ENCODE data around the gene HLA-G. TPM values are rescaled to one million over a fixed set of nuclear protein-coding genes. Genes with fewer than 3 reads are reported as not detected.

HLA-G gene
- polyA plus RNA-seq, 1 of the 3 experiments (the other 2 are of a cell fraction) = not detected

DNA sequence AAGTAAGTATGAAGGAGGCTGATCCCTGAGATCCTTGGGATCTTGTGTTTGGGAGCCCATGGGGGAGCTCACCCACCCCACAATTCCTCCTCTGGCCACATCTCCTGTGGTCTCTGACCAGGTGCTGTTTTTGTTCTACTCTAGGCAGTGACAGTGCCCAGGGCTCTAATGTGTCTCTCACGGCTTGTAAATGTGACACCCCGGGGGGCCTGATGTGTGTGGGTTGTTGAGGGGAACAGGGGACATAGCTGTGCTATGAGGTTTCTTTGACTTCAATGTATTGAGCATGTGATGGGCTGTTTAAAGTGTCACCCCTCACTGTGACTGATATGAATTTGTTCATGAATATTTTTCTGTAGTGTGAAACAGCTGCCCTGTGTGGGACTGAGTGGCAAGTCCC lies 2.8 kb downstream of the HLA-G start:
- Histone ChIP-seq H3K9ac (no peak overlapping the region), H2AFZ (ENCODE audit: low read depth) (no peak overlapping the region), H3F3A (replicated peaks; ENCODE audit: insufficient read depth) (no peaks in the 10 kb centered on the region), H3K27me3 (ENCODE audit: insufficient read depth) (peaks cover 11% of the 10 kb centered on the region; the same call in 1 of the 2 replicates), H3K36me3 (replicated peaks in 1 of 2; ENCODE audit: control insufficient read depth in 1 of 2, insufficient read depth in 2 of 2, low read length in 1 of 2) (no peaks in the 10 kb centered on the region), H3K4me1 (ENCODE audit: control insufficient read depth in 1 of 2, insufficient read depth in 2 of 2, low read depth in 1 of 2, low read length in 1 of 2) (no peaks in the 10 kb centered on the region), H3K4me3 (ENCODE audit: low read depth in 2 of 2, low read length in 1 of 2) (no peak overlapping the region), H3K9me3 (no peaks in the 10 kb centered on the region), H3K79me2 (ENCODE audit: insufficient read depth) (no peaks in the 10 kb centered on the region), H3K4me2 (no peak overlapping the region), H3K9me2 (no peaks in the 10 kb centered on the region), H4K20me1 (ENCODE audit: insufficient read depth) (no peaks in the 10 kb centered on the region), H3K27ac (ENCODE audit: low read depth in 2 of 2, low read length in 1 of 2) (no peak overlapping the region)
- ChIA-PET CTCF (interaction anchor here (0.9 to 2.2 kb wide), 5 partner anchors 9 to 179 kb away, joined by 3 to 6 read pairs (median 4); no protein-coding TSS in a partner anchor), POLR2A (no interaction called here)
- TF ChIP-seq MAX (IDR thresholded peaks at IDR 0.05; ENCODE audit: low read depth) (no peak), SIN3A (IDR thresholded peaks at IDR 0.05; ENCODE audit: borderline replicate concordance, low read depth, low read length) (no peak), EP300 (IDR thresholded peaks at IDR 0.05; ENCODE audit: borderline replicate concordance in 1 of 2, low read depth in 1 of 2, low read length in 1 of 2) (no peak), RFX5 (IDR thresholded peaks at IDR 0.05; ENCODE audit: low read length) (no peak)
- 0% methylated on average over 2 of the region's 2 CpGs for WGBS (ENCODE audit: low lambda C conversion rate)
- DNase-seq = no peak

DNA sequence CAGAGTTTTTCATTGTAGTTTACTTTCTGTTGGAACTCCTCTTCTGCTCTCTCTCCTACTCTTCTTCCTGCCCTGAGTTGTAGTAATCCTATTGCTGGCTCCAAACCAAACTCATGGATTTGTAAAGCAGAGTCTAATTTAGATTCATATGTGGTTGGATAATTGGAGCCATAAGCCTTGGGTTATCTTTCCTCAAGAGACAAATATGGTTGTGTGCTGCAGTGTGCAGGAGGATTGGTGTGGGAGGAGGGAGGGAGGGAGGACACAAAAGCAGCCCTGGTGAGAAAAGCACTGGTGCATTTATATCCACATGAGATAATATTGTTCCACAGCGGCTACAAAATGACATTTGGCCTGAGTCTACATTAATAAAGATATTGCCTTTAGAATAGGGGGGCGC lies 4.2 kb downstream of the HLA-G start:
- Histone ChIP-seq H2AFZ (ENCODE audit: low read depth) (no peak overlapping the region), H3K9ac (no peak overlapping the region), H4K20me1 (ENCODE audit: insufficient read depth) (no peaks in the 10 kb centered on the region), H3K9me3 (no peaks in the 10 kb centered on the region), H3K27me3 (ENCODE audit: insufficient read depth) (peaks cover 5% of the 10 kb centered on the region; the same call in 1 of the 2 replicates), H3K4me3 (ENCODE audit: low read depth in 2 of 2, low read length in 1 of 2) (no peak overlapping the region), H3K4me1 (ENCODE audit: control insufficient read depth in 1 of 2, insufficient read depth in 2 of 2, low read depth in 1 of 2, low read length in 1 of 2) (no peaks in the 10 kb centered on the region), H3K27ac (ENCODE audit: low read depth in 2 of 2, low read length in 1 of 2) (no peak overlapping the region), H3K79me2 (ENCODE audit: insufficient read depth) (no peaks in the 10 kb centered on the region), H3K36me3 (replicated peaks in 1 of 2; ENCODE audit: control insufficient read depth in 1 of 2, insufficient read depth in 2 of 2, low read length in 1 of 2) (no peaks in the 10 kb centered on the region), H3F3A (replicated peaks; ENCODE audit: insufficient read depth) (no peaks in the 10 kb centered on the region), H3K4me2 (no peak overlapping the region), H3K9me2 (no peaks in the 10 kb centered on the region)
- ChIA-PET POLR2A (no interaction called here), CTCF (interaction anchor here (1.7 kb wide), 1 partner anchor 94 kb away, joined by 4 read pairs; no protein-coding TSS in a partner anchor)
- WGBS (ENCODE audit: low lambda C conversion rate) = 0% methylated on average over 2 of the region's 2 CpGs
- TF ChIP-seq MAX (IDR thresholded peaks at IDR 0.05; ENCODE audit: low read depth) = no peak
- no peak for TF ChIP-seq EZH2phosphoT487 (IDR thresholded peaks at IDR 0.05; ENCODE audit: borderline replicate concordance, low read depth)
- no peak for TF ChIP-seq CHD2 (IDR thresholded peaks at IDR 0.05; ENCODE audit: low read length, partially characterized antibody)
- TF ChIP-seq USF2 (IDR thresholded peaks at IDR 0.05; ENCODE audit: borderline replicate concordance, low read depth, low read length) = no peak
- TF ChIP-seq FOXM1 (IDR thresholded peaks at IDR 0.05; ENCODE audit: low read depth) = no peak
- DNase-seq = no peak

All from SK-N-SH (cell line).